Measurements from ENCODE around the gene RSPH1. TPM values are rescaled to one million over a fixed set of nuclear protein-coding genes. Genes with fewer than 3 reads are reported as not detected.

RSPH1 gene
- total and polyA plus RNA-seq, 5 donors: not detected

DNA sequence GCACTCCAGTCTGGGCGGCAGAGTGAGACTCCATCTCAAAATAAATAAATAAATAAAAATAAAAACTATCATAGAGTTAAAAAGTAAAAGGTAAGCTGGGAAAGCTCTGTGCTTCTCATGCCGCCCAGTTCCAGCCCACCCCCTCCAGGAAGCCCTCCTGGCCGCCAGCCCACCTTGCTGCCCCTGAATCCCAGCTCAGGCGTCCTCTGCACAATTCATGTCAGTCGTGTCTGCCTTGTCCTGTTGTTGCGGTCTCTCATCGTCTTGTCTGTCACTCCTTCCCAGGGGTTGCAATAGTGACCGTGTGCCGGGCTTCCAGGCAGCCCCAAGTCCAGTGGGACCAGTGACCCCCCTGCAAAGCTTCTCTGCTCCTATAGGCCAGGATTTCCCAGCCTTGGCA is 44.1 kb downstream of the RSPH1 start:
- no peaks in the 10 kb centered on the region for H3K4me1 ChIP-seq (ENCODE audit: control insufficient read depth, insufficient read depth, low read length)
- DNase-seq (no peak), ATAC-seq (no peak)
- H3K4me3 ChIP-seq (ENCODE audit: low read length): no peak overlapping the region
- no peaks in the 10 kb centered on the region for H3K27me3 ChIP-seq (ENCODE audit: control insufficient read depth, insufficient read depth)
- whole genome bisulfite sequencing: 92% methylated on average over 9 of the region's 9 CpGs
- intact Hi-C loops (cut with DNase I): loop anchor here in 1 of 4 donors (5.0 kb wide), 1 partner anchor 305 kb away; no protein-coding TSS in a partner anchor
- no peaks in the 10 kb centered on the region for H3K9me3 ChIP-seq (ENCODE audit: control insufficient read depth, low read length)
- no peak overlapping the region for H3K27ac ChIP-seq (ENCODE audit: low read length)

- ATAC-seq (no peak), DNase-seq (no peak)
- no peak overlapping the region for H3K4me3 ChIP-seq (ENCODE audit: low read length)
- no peak overlapping the region for H3K27ac ChIP-seq (ENCODE audit: low read length)
- H3K9me3 ChIP-seq (ENCODE audit: control insufficient read depth, low read length): no peaks in the 10 kb centered on the region
- no peaks in the 10 kb centered on the region for H3K27me3 ChIP-seq (ENCODE audit: control insufficient read depth, insufficient read depth)
- no peaks in the 10 kb centered on the region for H3K4me1 ChIP-seq (ENCODE audit: control insufficient read depth, insufficient read depth, low read length)
- intact Hi-C loops (cut with DNase I): loop anchor here in 3 of 4 donors (5.0 to 10.0 kb wide), 2 partner anchors 301 to 304 kb away; no protein-coding TSS in a partner anchor
- 81% methylated on average over 3 of the region's 3 CpGs for WGBS
Observed at GRCh38 chr21:42448686-42449085, 47.3 kb downstream of the RSPH1 start.

GRCh38 chr21:42447732-42448131 is 48.3 kb downstream of the RSPH1 start:
- Histone ChIP-seq H3K9me3 (ENCODE audit: control insufficient read depth, low read length) (no peaks in the 10 kb centered on the region), H3K27me3 (ENCODE audit: control insufficient read depth, insufficient read depth) (no peaks in the 10 kb centered on the region), H3K27ac (ENCODE audit: low read length) (no peak overlapping the region), H3K4me1 (ENCODE audit: control insufficient read depth, insufficient read depth, low read length) (no peaks in the 10 kb centered on the region), H3K4me3 (ENCODE audit: low read length) (no peak overlapping the region)
- DNase-seq: no peak
- 91% methylated on average over 10 of the region's 10 CpGs for WGBS
- intact Hi-C loops (cut with DNase I): loop anchor here in 3 of 4 donors (5.0 to 10.0 kb wide), 2 partner anchors 300 to 303 kb away; no protein-coding TSS in a partner anchor
- ATAC-seq: no peak

DNA sequence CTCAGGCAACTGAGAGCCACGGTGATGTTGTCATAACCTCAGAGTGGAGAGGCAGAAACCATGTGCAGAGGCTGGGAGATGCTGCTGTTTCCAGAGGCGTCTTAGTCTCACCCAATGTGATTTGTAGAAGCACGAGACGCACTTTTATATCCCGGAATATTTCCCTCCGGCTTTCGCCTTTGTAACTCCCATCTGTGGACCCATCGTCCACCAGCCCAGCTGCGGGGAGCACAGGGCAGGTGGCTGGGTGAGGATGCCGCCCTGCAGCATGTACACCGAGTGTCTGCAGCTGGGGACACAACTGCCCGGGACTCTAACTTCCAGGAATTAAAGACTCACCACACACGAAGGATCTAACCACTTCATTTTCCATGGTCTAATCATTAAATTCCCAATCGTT is 48.8 kb downstream of the RSPH1 start:
- no peaks in the 10 kb centered on the region for H3K9me3 ChIP-seq (ENCODE audit: control insufficient read depth, low read length)
- no peak overlapping the region for H3K27ac ChIP-seq (ENCODE audit: low read length)
- intact Hi-C loops (cut with DNase I): loop anchor here in 3 of 4 donors (5.0 to 10.0 kb wide), 2 partner anchors 300 to 302 kb away; no protein-coding TSS in a partner anchor
- WGBS: 80% methylated on average over 14 of the region's 14 CpGs
- no peak for ATAC-seq
- H3K4me3 ChIP-seq (ENCODE audit: low read length): no peak overlapping the region
- DNase-seq: no peak
- no peaks in the 10 kb centered on the region for H3K27me3 ChIP-seq (ENCODE audit: control insufficient read depth, insufficient read depth)
- H3K4me1 ChIP-seq (ENCODE audit: control insufficient read depth, insufficient read depth, low read length): no peaks in the 10 kb centered on the region

DNA sequence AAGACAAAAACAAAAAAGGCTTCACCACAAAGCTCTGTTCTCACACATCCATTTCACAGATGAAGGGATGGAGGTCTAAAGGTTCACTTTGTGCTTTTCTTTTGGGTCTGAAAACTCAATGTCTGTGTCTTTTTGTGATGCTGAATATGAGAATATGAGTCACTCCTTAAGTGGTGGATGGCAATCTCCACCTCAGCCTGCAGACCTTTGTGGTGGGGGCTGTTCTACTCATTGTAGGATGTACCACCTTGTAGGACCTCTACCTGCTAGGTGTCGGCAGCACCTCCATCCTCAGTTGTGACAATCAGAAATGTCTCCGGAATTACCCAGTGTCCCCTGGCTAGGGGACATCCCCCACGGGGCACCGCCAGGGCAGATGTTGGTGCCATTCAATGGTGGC is 49.5 kb downstream of the RSPH1 start:
- ATAC-seq: no peak
- DNase-seq: no peak
- no peaks in the 10 kb centered on the region for H3K9me3 ChIP-seq (ENCODE audit: control insufficient read depth, low read length)
- no peaks in the 10 kb centered on the region for H3K4me1 ChIP-seq (ENCODE audit: control insufficient read depth, insufficient read depth, low read length)
- 93% methylated on average over 4 of the region's 4 CpGs for WGBS
- H3K4me3 ChIP-seq (ENCODE audit: low read length): no peak overlapping the region
- no peak overlapping the region for H3K27ac ChIP-seq (ENCODE audit: low read length)
- H3K27me3 ChIP-seq (ENCODE audit: control insufficient read depth, insufficient read depth): no peaks in the 10 kb centered on the region
- intact Hi-C loops (cut with DNase I): loop anchor here in 3 of 4 donors (5.0 to 10.0 kb wide), 2 partner anchors 299 to 302 kb away; no protein-coding TSS in a partner anchor

- H3K9me3 ChIP-seq (ENCODE audit: control insufficient read depth, low read length): no peaks in the 10 kb centered on the region
- no peak overlapping the region for H3K4me3 ChIP-seq (ENCODE audit: low read length)
- 85% methylated on average over 7 of the region's 7 CpGs for WGBS
- no peak for DNase-seq
- no peaks in the 10 kb centered on the region for H3K27me3 ChIP-seq (ENCODE audit: control insufficient read depth, insufficient read depth)
- H3K27ac ChIP-seq (ENCODE audit: low read length): no peak overlapping the region
- no peak for ATAC-seq
- intact Hi-C loops (cut with DNase I): loop anchor here in 3 of 4 donors (5.0 to 10.0 kb wide), 2 partner anchors 298 to 301 kb away; no protein-coding TSS in a partner anchor
- no peaks in the 10 kb centered on the region for H3K4me1 ChIP-seq (ENCODE audit: control insufficient read depth, insufficient read depth, low read length)
Observed at GRCh38 chr21:42445311-42445710, 50.7 kb downstream of the RSPH1 start.

DNA sequence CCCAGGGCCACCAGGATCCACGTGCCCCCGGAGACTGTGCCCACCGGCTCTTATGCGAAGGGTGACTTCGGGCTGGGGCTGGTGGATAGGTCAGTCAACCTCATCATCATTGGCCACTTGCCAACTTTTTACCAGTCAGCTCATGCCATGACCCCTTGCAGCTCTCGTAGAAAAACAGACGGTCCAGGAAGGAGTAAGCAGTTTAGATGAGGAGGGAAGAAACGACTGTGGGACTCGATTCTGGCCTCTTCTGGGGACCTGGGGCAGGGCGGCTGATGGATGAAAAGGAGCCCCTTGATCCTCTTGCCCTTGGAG is 51.3 kb downstream of the RSPH1 start:
- intact Hi-C loops (cut with DNase I): loop anchor here in 3 of 4 donors (5.0 to 10.0 kb wide), 2 partner anchors 297 to 300 kb away; no protein-coding TSS in a partner anchor
- WGBS: 80% methylated on average over 10 of the region's 10 CpGs
- no peak overlapping the region for H3K4me3 ChIP-seq (ENCODE audit: low read length)

GRCh38 chr21:42443876-42444744 is 51.9 kb downstream of the RSPH1 start:
- no peak overlapping the region for H3K4me3 ChIP-seq (ENCODE audit: low read length)
- H3K27ac ChIP-seq (ENCODE audit: low read length): no peak overlapping the region
- no peaks in the 10 kb centered on the region for H3K4me1 ChIP-seq (ENCODE audit: control insufficient read depth, insufficient read depth, low read length)
- DNase-seq: no peak
- 70% methylated on average over 34 of the region's 34 CpGs for WGBS
- intact Hi-C loops (cut with DNase I): loop anchor here in 1 of 4 donors (10.0 kb wide), 1 partner anchor 299 kb away; no protein-coding TSS in a partner anchor
- H3K9me3 ChIP-seq (ENCODE audit: control insufficient read depth, low read length): no peaks in the 10 kb centered on the region
- H3K27me3 ChIP-seq (ENCODE audit: control insufficient read depth, insufficient read depth): no peaks in the 10 kb centered on the region
- no peak for ATAC-seq

More for the DNA sequence above, 51.3 kb downstream of the RSPH1 start:
- Histone ChIP-seq H3K27ac (ENCODE audit: low read length) (no peak overlapping the region), H3K4me1 (ENCODE audit: control insufficient read depth, insufficient read depth, low read length) (no peaks in the 10 kb centered on the region), H3K27me3 (ENCODE audit: control insufficient read depth, insufficient read depth) (no peaks in the 10 kb centered on the region), H3K9me3 (ENCODE audit: control insufficient read depth, low read length) (no peaks in the 10 kb centered on the region)
- ATAC-seq (no peak), DNase-seq (no peak)

DNA sequence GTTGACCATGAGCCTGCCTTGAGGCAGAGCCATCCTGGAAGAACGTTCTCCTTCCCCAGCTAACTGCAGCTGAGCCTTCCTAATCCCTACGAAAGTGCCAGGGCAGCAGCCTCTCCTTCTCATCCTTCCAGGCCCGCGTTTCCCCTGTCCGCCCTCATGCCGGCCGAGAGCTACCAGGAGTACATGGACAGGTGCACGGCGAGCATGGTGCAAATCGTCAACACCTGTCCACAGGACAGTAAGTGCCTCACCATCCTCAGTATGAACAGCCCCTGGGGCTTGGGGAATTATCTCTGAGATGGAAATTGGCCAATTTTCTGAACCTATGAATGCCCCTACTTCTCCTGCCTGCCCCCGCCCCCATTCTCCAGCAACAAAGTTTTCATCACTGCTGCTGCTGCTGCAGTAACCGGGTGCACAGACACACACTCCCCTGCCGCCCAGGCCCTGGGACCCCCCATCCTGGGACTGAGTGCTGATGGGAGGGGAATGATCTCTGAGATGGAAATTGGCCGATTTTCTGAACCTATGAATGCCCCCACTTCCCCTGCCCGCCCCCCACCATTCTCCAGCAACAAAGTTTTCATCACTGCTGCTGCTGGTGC is 52.7 kb downstream of the RSPH1 start:
- Histone ChIP-seq H3K4me3 (ENCODE audit: low read length) (no peak overlapping the region), H3K9me3 (ENCODE audit: control insufficient read depth, low read length) (no peaks in the 10 kb centered on the region)

GRCh38 chr21:42441963-42442362 is 54.1 kb downstream of the RSPH1 start:
- no peaks in the 10 kb centered on the region for H3K9me3 ChIP-seq (ENCODE audit: control insufficient read depth, low read length)
- H3K4me1 ChIP-seq (ENCODE audit: control insufficient read depth, insufficient read depth, low read length): no peaks in the 10 kb centered on the region
- H3K4me3 ChIP-seq (ENCODE audit: low read length): no peak overlapping the region
- 65% methylated on average over 6 of the region's 6 CpGs for WGBS
- ATAC-seq: no peak
- no peaks in the 10 kb centered on the region for H3K27me3 ChIP-seq (ENCODE audit: control insufficient read depth, insufficient read depth)
- no peak overlapping the region for H3K27ac ChIP-seq (ENCODE audit: low read length)
- intact Hi-C loops (cut with DNase I): loop anchor here in 1 of 4 donors (10.0 kb wide), 1 partner anchor 297 kb away; no protein-coding TSS in a partner anchor
- no peak for DNase-seq

More for the DNA sequence above, 52.7 kb downstream of the RSPH1 start:
- intact Hi-C loops (cut with DNase I): loop anchor here in 1 of 4 donors (10.0 kb wide), 1 partner anchor 298 kb away; no protein-coding TSS in a partner anchor
- H3K4me1 ChIP-seq (ENCODE audit: control insufficient read depth, insufficient read depth, low read length): no peaks in the 10 kb centered on the region
- H3K27ac ChIP-seq (ENCODE audit: low read length): no peak overlapping the region
- no peaks in the 10 kb centered on the region for H3K27me3 ChIP-seq (ENCODE audit: control insufficient read depth, insufficient read depth)
- WGBS: 82% methylated on average over 15 of the region's 15 CpGs
- no peak for ATAC-seq
- no peak for DNase-seq

Data from right cardiac atrium (tissue), 5 donors.